Endothelial cell of umbilical vein (primary cell): Measurements from ENCODE around the gene FAM177B. TPM values are rescaled to one million over a fixed set of nuclear protein-coding genes. Genes with fewer than 3 reads are reported as not detected.

ENCODE experiments used
- BruUV-seq: library from RNA; stranded (reverse); fragments of 400-500 nt; replicated peaks from 2 replicates; lab custom pipeline; 2021; lab: Mats Ljungman, UMichigan
- CTCF ChIA-PET: fragments of 300-600, 350-600 bp; sonication (Branson Sonifier 250); formaldehyde crosslinking; loops from one replicate; lab custom pipeline; 2021; ENCODE audit warnings: antibody characterized with exemption, inconsistent platforms; lab: Charles Lee
- POLR2A ChIA-PET: fragments of 300-600, 350-600 bp; sonication (Branson Sonifier 250); formaldehyde crosslinking; loops from one replicate; lab custom pipeline; 2021; ENCODE audit warnings: antibody characterized with exemption, inconsistent platforms; lab: Charles Lee
- DNase-seq: peaks from one replicate; pipeline ENCODE4 v3.0.0-alpha.2; 2011; ENCODE audit warnings: low read depth, low spot score
- FAIRE-seq: peaks from 2 replicates; lab custom pipeline; 2011; peaks lifted over from hg19 to GRCh38; lab: Jason Lieb, UNC
- H2AFZ ChIP-seq: 2 replicates; pipeline ENCODE4 v1.6.0; 2012; ENCODE audit warnings: low read depth, low read length, control low read depth, inconsistent platforms
- H3K27ac ChIP-seq: 2 replicates; pipeline ENCODE4 v1.5.1; 2011; ENCODE audit warnings: low read depth, mild to moderate bottlenecking, control low read depth, low read length, moderate library complexity; ENCODE audit not compliant: insufficient read depth
- H3K27me3 ChIP-seq, 2 experiments: 2 replicates each; pipeline versions ENCODE4 v1.6.0 to v1.6.1; 2011; ENCODE audit warnings: low read length in 2 of 2, mixed read lengths in 1 of 2; ENCODE audit not compliant: control insufficient read depth in 2 of 2, insufficient read depth in 2 of 2
- H3K36me3 ChIP-seq, 2 experiments: 2 replicates in 1 of 2; 3 replicates in 1 of 2; pipeline ENCODE4 v1.5.1; 2011; ENCODE audit warnings: low read length in 2 of 2, mild to moderate bottlenecking in 1 of 2, moderate library complexity in 1 of 2; ENCODE audit not compliant: control insufficient read depth in 2 of 2, insufficient read depth in 2 of 2; ENCODE audit errors: extremely low read depth in 1 of 2
- H3K4me1 ChIP-seq: 3 replicates; pipeline ENCODE4 v1.5.1; 2011; ENCODE audit warnings: mild to moderate bottlenecking, low read length; ENCODE audit not compliant: control insufficient read depth, insufficient read depth; ENCODE audit errors: extremely low read depth
- H3K4me2 ChIP-seq: 2 replicates; pipeline ENCODE4 v1.6.1; 2011; ENCODE audit warnings: low read length, control low read depth, mixed read lengths; ENCODE audit not compliant: insufficient read depth
- H3K4me3 ChIP-seq, 3 experiments: fragments of 200-600 bp in 1 of 3; sonication (generic), shearing (Covaris generic) in 1 of 3; replicated peaks in 1 of 3; 2 replicates each; pipeline ENCODE4 v1.5.1; 2011 to 2016; ENCODE audit warnings: control low read depth in 3 of 3, low read length in 3 of 3, mild to moderate bottlenecking in 2 of 3, inconsistent platforms in 1 of 3, low read depth in 1 of 3, moderate library complexity in 1 of 3; ENCODE audit not compliant: insufficient read depth in 1 of 3
- H3K79me2 ChIP-seq: 2 replicates; pipeline ENCODE4 v1.6.0; 2012; ENCODE audit warnings: low read length, inconsistent platforms; ENCODE audit not compliant: control insufficient read depth, insufficient read depth
- H3K9ac ChIP-seq: replicated peaks from 2 replicates; pipeline ENCODE3; 2011; ENCODE audit warnings: low read length, control low read depth; ENCODE audit not compliant: insufficient read depth; ENCODE audit errors: extremely low read depth
- H3K9me1 ChIP-seq: replicated peaks from 3 replicates; pipeline ENCODE4 v1.6.0; 2011; ENCODE audit warnings: mild to moderate bottlenecking, low read length; ENCODE audit not compliant: control insufficient read depth, insufficient read depth; ENCODE audit errors: extremely low read depth
- H3K9me3 ChIP-seq: replicated peaks from 2 replicates; pipeline ENCODE4 v1.5.1; 2012; ENCODE audit warnings: low read length, inconsistent platforms; ENCODE audit not compliant: control insufficient read depth, insufficient read depth
- H4K20me1 ChIP-seq: replicated peaks from 2 replicates; pipeline ENCODE3; 2011; ENCODE audit warnings: mild to moderate bottlenecking, low read length; ENCODE audit not compliant: control insufficient read depth, insufficient read depth; ENCODE audit errors: extremely low read depth
- FOS ChIP-seq: IDR thresholded peaks from 2 replicates; pipeline ENCODE4 v1.6.1; 2011; ENCODE audit warnings: mild to moderate bottlenecking, low read length, moderate library complexity, borderline replicate concordance; ENCODE audit not compliant: insufficient read depth
- GATA2 ChIP-seq: IDR thresholded peaks from 2 replicates; pipeline ENCODE4 v1.7.0; 2011; ENCODE audit warnings: low read depth, mild to moderate bottlenecking, moderate library complexity, mixed read lengths, low read length; ENCODE audit not compliant: insufficient read length, insufficient read depth
- JUN ChIP-seq: IDR thresholded peaks from 2 replicates; pipeline ENCODE4 v1.6.1; 2011; ENCODE audit warnings: borderline replicate concordance, low read depth; ENCODE audit not compliant: insufficient read length, insufficient read depth
- MYC ChIP-seq: IDR thresholded peaks from one replicate; pipeline ENCODE4 v1.6.1; 2011; ENCODE audit warnings: mild to moderate bottlenecking, low read depth, low read length
- POLR2A ChIP-seq: IDR thresholded peaks from 2 replicates; pipeline ENCODE4 v1.6.1; 2012; ENCODE audit warnings: low read depth, mild to moderate bottlenecking, control low read depth, low read length
- dilution Hi-C: fragments of 300-500 bp; cut with MboI; formaldehyde crosslinking; loops from one replicate; pipeline ENCODE4 v1.15.0; 2019; ENCODE audit warnings: low sequenced_read_pairs; ENCODE audit not compliant: extremely low pct_ligation_motif_present
- intact Hi-C: fragments of 100-400 bp; cut with micrococcal nuclease; formaldehyde crosslinking; loops from one replicate; pipeline ENCODE4 v1.10.0; 2022
- polyA plus RNA-seq, 4 experiments: library from polyadenylated mRNA; depleted of rRNA in 3 of 4; stranded (reverse) in 3 of 4; unstranded in 1 of 4; fragments of >200 nt; gene quantifications; 2 replicates each; pipeline versions ENCODE4 v1.2.1 to v1.2.3, GENCODE V29; 2011 to 2012; ENCODE audit warnings: missing spikeins in 1 of 4
- total RNA-seq: library from RNA; stranded (reverse); gene quantifications from 2 replicates; pipeline ENCODE4 v1.2.3, GENCODE V29; 2021
- TF ChIP-seq, protein P1 (sequence below): IDR thresholded peaks from 2 replicates; pipeline ENCODE4 v1.6.1; 2011; ENCODE audit not compliant: insufficient read depth, insufficient read length
- TF ChIP-seq, protein P2 (sequence below), 2 donors: IDR thresholded peaks; 1 replicate in 1 of 2; 2 replicates in 1 of 2; pipeline ENCODE4 v1.5.1; 2011; ENCODE audit warnings: low read length in 2 of 2, mild to moderate bottlenecking in 2 of 2, moderate library complexity in 2 of 2, control low read depth in 1 of 2, inconsistent platforms in 1 of 2, low read depth in 1 of 2; ENCODE audit not compliant: insufficient read depth in 1 of 2; ENCODE audit errors: extremely low read depth in 1 of 2

Gene FAM177B
- total and polyA plus RNA-seq, 2 donors (not counting 3 experiments of a cell fraction or from before 2014, with no cell fraction given), result not detected

DNA sequence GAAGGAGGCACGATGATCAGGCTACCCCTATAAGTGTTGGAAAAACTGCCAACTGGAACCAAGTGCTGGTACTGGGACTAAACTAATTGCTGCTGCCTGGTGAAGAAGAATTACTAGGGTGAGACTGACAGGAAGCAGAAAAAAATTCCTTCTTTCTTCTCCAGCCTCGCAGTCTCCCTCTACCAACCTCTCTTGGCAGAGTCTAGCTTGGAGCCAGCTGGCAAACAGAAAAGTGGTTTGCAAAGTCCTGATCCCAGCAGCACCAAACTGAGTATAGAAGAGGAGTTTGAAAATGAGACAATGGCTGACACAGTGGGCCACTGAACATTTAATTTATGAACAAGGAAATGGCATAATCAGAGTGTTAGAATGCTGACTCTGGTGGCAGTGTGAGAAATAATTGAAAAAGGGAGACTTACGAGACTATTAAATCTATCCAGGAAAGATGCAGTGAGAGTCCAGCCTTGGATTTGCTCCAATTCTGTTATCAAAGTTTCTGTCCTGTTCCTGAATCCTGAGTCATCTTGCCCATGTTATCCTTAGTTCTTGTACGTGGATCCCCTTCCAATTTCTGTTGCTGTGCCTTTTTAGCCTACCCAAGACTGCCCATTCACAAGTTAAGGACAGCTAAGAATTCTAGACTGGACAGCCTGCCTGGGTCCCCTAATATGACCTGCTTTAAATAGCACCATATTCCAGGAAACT, 54.2 kb downstream of the FAM177B start:
- H2AFZ ChIP-seq, result no peak overlapping the region
- no peak overlapping the region for H3K9ac ChIP-seq
- H3K79me2 ChIP-seq, result no peaks in the 10 kb centered on the region
- no TSS peak for BruUV-seq
- ChIA-PET POLR2A (no interaction called here), CTCF (interaction anchor here (0.6 to 2.1 kb wide), 8 partner anchors 52 to 342 kb away, joined by 3 to 18 read pairs (median 6); no protein-coding TSS in a partner anchor)
- no peaks in the 10 kb centered on the region for H3K36me3 ChIP-seq
- intact Hi-C loops (loop anchor here (10.0 kb wide), 1 partner anchor 444 kb away; no protein-coding TSS in a partner anchor), dilution Hi-C loops (loop anchor here (25.0 kb wide), 1 partner anchor 296 kb away; no protein-coding TSS in a partner anchor)
- peak; percentile 46 for TF ChIP-seq FOS
- TF ChIP-seq POLR2A, result no peak
- no peak for TF ChIP-seq MYC
- TF ChIP-seq, protein P1, sequence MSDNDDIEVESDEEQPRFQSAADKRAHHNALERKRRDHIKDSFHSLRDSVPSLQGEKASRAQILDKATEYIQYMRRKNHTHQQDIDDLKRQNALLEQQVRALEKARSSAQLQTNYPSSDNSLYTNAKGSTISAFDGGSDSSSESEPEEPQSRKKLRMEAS, result no peak
- no peak for TF ChIP-seq GATA2
- FAIRE-seq, result peak; percentile 76
- no peaks in the 10 kb centered on the region for H3K9me3 ChIP-seq
- H3K4me3 ChIP-seq, result no peak overlapping the region
- DNase-seq, result peak; percentile 60
- H3K9me1 ChIP-seq, result no peaks in the 10 kb centered on the region
- H4K20me1 ChIP-seq, result no peaks in the 10 kb centered on the region
- peaks cover 14% of the 10 kb centered on the region for H3K4me1 ChIP-seq
- H3K27ac ChIP-seq, result no peak overlapping the region
- H3K27me3 ChIP-seq, result peaks cover 0 to 2% of the 10 kb centered on the region in 2 experiments
- H3K4me2 ChIP-seq, result peak overlapping the region; percentile 8

DNA sequence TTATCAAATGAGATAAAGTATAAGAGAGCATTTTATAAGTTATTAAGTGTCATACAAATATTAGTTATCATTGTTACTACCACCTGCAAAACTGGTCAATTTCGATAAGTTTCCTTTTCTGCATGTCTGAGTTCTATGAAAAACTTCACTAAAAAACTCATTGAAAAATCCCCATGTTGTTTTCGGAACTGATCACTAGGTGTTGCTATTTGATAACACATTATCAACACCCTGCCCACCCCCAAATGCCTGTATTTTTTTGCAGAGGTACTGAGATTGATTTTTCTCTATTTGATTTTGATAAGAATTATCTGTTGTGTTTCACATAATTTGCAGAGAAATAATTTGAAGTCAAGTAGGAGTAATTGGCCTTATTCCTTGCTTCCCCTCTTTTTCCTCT, 55.7 kb downstream of the FAM177B start:
- TF ChIP-seq JUN (no peak), POLR2A (no peak)
- TF ChIP-seq, protein P2, sequence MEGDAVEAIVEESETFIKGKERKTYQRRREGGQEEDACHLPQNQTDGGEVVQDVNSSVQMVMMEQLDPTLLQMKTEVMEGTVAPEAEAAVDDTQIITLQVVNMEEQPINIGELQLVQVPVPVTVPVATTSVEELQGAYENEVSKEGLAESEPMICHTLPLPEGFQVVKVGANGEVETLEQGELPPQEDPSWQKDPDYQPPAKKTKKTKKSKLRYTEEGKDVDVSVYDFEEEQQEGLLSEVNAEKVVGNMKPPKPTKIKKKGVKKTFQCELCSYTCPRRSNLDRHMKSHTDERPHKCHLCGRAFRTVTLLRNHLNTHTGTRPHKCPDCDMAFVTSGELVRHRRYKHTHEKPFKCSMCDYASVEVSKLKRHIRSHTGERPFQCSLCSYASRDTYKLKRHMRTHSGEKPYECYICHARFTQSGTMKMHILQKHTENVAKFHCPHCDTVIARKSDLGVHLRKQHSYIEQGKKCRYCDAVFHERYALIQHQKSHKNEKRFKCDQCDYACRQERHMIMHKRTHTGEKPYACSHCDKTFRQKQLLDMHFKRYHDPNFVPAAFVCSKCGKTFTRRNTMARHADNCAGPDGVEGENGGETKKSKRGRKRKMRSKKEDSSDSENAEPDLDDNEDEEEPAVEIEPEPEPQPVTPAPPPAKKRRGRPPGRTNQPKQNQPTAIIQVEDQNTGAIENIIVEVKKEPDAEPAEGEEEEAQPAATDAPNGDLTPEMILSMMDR (IDR thresholded peaks at IDR 0.05; ENCODE audit: extremely low read depth in 1 of 2, insufficient read depth in 1 of 2, low read depth in 1 of 2, low read length in 2 of 2), result peak; percentile 20 to 29
- TF ChIP-seq, protein P1, result no peak
- Histone ChIP-seq H2AFZ (no peak overlapping the region), H3K9ac (no peak overlapping the region), H3K9me1 (no peaks in the 10 kb centered on the region), H3K4me2 (no peak overlapping the region), H4K20me1 (no peaks in the 10 kb centered on the region), H3K27me3 (peaks cover 0 to 2% of the 10 kb centered on the region in 2 experiments), H3K36me3 (no peaks in the 10 kb centered on the region), H3K4me3 (no peak overlapping the region), H3K27ac (no peak overlapping the region), H3K79me2 (no peaks in the 10 kb centered on the region), H3K4me1 (peaks cover 10% of the 10 kb centered on the region), H3K9me3 (no peaks in the 10 kb centered on the region)
- no TSS peak for BruUV-seq
- CTCF ChIA-PET, result interaction anchor here (1.0 to 4.7 kb wide), 7 partner anchors 289 to 891 kb away, joined by 3 to 59 read pairs (median 8); no protein-coding TSS in a partner anchor
- dilution Hi-C loops (loop anchor here (25.0 kb wide), 1 partner anchor 295 kb away; no protein-coding TSS in a partner anchor), intact Hi-C loops (loop anchor here (1.0 to 10.0 kb wide), 7 partner anchors 54 to 892 kb away; no protein-coding TSS in a partner anchor)
- POLR2A ChIA-PET, result no interaction called here
- peak; percentile 75 for FAIRE-seq
- DNase-seq, result peak; percentile 44
